OCI-LY1 (cell line): Measurements from ENCODE around the gene ITM2B.

Experiments
- H2AFZ ChIP-seq: fragments of 200-600 bp; sonication (generic), shearing (Covaris generic); 2 replicates; pipeline ENCODE4 v1.6.0; 2014; ENCODE audit warnings: antibody characterized with exemption, mild to moderate bottlenecking, low read length
- H3F3A ChIP-seq: fragments of 200-600 bp; sonication (generic), shearing (Covaris generic); 2 replicates; pipeline ENCODE4 v1.6.0; 2014; ENCODE audit warnings: mild to moderate bottlenecking, antibody characterized with exemption, low read length, moderate library complexity; ENCODE audit not compliant: insufficient read depth
- H3K27ac ChIP-seq: fragments of 200-600 bp; sonication (generic); 2 replicates; pipeline ENCODE4 v1.5.1; 2014; ENCODE audit warnings: low read length, mixed run types, mild to moderate bottlenecking, low read depth; ENCODE audit not compliant: poor library complexity, severe bottlenecking
- H3K27me3 ChIP-seq: fragments of 200-600 bp; sonication (generic); 2 replicates; pipeline ENCODE4 v1.6.0; 2014; ENCODE audit warnings: antibody characterized with exemption, mild to moderate bottlenecking, low read length, moderate library complexity; ENCODE audit not compliant: insufficient read depth
- H3K36me3 ChIP-seq: fragments of 200-600 bp; sonication (generic); 2 replicates; pipeline ENCODE4 v1.6.1; 2014; ENCODE audit warnings: mild to moderate bottlenecking, antibody characterized with exemption, low read length, moderate library complexity, mixed read lengths; ENCODE audit not compliant: insufficient read depth
- H3K4me1 ChIP-seq: fragments of 200-600 bp; sonication (generic); 2 replicates; pipeline ENCODE4 v1.5.1; 2014; ENCODE audit warnings: mild to moderate bottlenecking, low read length, moderate library complexity; ENCODE audit not compliant: insufficient read depth, severe bottlenecking
- H3K4me2 ChIP-seq: fragments of 200-600 bp; sonication (generic), shearing (Covaris generic); 2 replicates; pipeline ENCODE4 v1.6.1; 2014; ENCODE audit warnings: low read length
- H3K4me3 ChIP-seq: fragments of 200-600 bp; sonication (generic); 2 replicates; pipeline ENCODE4 v1.5.1; 2014; ENCODE audit warnings: low read length, low read depth, mild to moderate bottlenecking, mixed read lengths; ENCODE audit not compliant: poor library complexity, severe bottlenecking
- H3K79me2 ChIP-seq: fragments of 200-600 bp; shearing (Covaris generic); 2 replicates; pipeline ENCODE4 v1.6.1; 2016; ENCODE audit warnings: mixed run types, low read length, mixed read lengths; ENCODE audit not compliant: insufficient read depth
- H3K9ac ChIP-seq: fragments of 200-600 bp; sonication (generic), shearing (Covaris generic); 2 replicates; pipeline ENCODE4 v1.6.1; 2014; ENCODE audit warnings: mild to moderate bottlenecking, low read length, mixed read lengths
- H3K9me2 ChIP-seq: fragments of 200-600 bp; sonication (generic), shearing (Covaris generic); 2 replicates; pipeline ENCODE4 v1.6.1; 2014; ENCODE audit warnings: low read depth, mild to moderate bottlenecking, low read length, mixed read lengths
- H3K9me3 ChIP-seq: fragments of 200-600 bp; shearing (Covaris generic); 2 replicates; pipeline ENCODE4 v1.6.1; 2014; ENCODE audit warnings: low read length, mixed read lengths
- H4K20me1 ChIP-seq: fragments of 200-600 bp; sonication (generic), shearing (Covaris generic); 2 replicates; pipeline ENCODE4 v1.6.0; 2016; ENCODE audit warnings: mild to moderate bottlenecking, low read length; ENCODE audit not compliant: insufficient read depth
- CTCF ChIP-seq: fragments of 200-600 bp; sonication (generic), shearing (Covaris generic); IDR thresholded peaks from 2 replicates; pipeline ENCODE4 v1.5.1; 2017; ENCODE audit warnings: mild to moderate bottlenecking, antibody characterized with exemption, low read length, moderate library complexity, mixed read lengths
- EZH2 ChIP-seq: fragments of 200-600 bp; sonication (generic), shearing (Covaris generic); IDR thresholded peaks from 2 replicates; pipeline ENCODE4 v1.8.0; 2017; ENCODE audit warnings: borderline replicate concordance, mixed run types, mild to moderate bottlenecking, antibody characterized with exemption, low read length, moderate library complexity, mixed read lengths

The ITM2B gene

GRCh38 chr13:48246102-48246501 is 13.1 kb downstream of the ITM2B start:
- Histone ChIP-seq H3K4me3 (no peak overlapping the region), H3K79me2 (peaks cover 5% of the 10 kb centered on the region; the same call in 1 of the 2 replicates)

GRCh38 chr13:48249018-48249417 is 16.0 kb downstream of the ITM2B start:
- peaks cover 6% of the 10 kb centered on the region; the same call in 1 of the 2 replicates for H3K79me2 ChIP-seq
- no peak overlapping the region for H2AFZ ChIP-seq
- TF ChIP-seq EZH2 (no peak), CTCF (no peak)
- no peaks in the 10 kb centered on the region for H3K27me3 ChIP-seq
- H4K20me1 ChIP-seq = no peaks in the 10 kb centered on the region
- no peak overlapping the region for H3K4me3 ChIP-seq
- H3K9me3 ChIP-seq = no peaks in the 10 kb centered on the region
- H3K9me2 ChIP-seq = no peaks in the 10 kb centered on the region
- H3K4me1 ChIP-seq = no peaks in the 10 kb centered on the region
- H3K4me2 ChIP-seq = no peak overlapping the region
- H3K36me3 ChIP-seq = peaks cover 11% of the 10 kb centered on the region; the same call in 1 of the 2 replicates
- no peaks in the 10 kb centered on the region for H3F3A ChIP-seq
- H3K9ac ChIP-seq = no peak overlapping the region
- no peak overlapping the region for H3K27ac ChIP-seq

More at GRCh38 chr13:48246102-48246501, 13.1 kb downstream of the ITM2B start:
- H4K20me1 ChIP-seq = no peaks in the 10 kb centered on the region
- H3K27ac ChIP-seq = no peak overlapping the region
- no peak for TF ChIP-seq EZH2
- TF ChIP-seq CTCF = no peak
- no peaks in the 10 kb centered on the region for H3F3A ChIP-seq
- H3K9me3 ChIP-seq = no peaks in the 10 kb centered on the region
- H3K36me3 ChIP-seq = no peaks in the 10 kb centered on the region
- no peak overlapping the region for H3K9ac ChIP-seq
- H3K27me3 ChIP-seq = no peaks in the 10 kb centered on the region
- no peak overlapping the region for H3K4me2 ChIP-seq
- no peaks in the 10 kb centered on the region for H3K9me2 ChIP-seq
- no peaks in the 10 kb centered on the region for H3K4me1 ChIP-seq
- no peak overlapping the region for H2AFZ ChIP-seq

GRCh38 chr13:48251611-48252081 is 18.6 kb downstream of the ITM2B start:
- no peaks in the 10 kb centered on the region for H3K4me1 ChIP-seq
- no peaks in the 10 kb centered on the region for H3K9me2 ChIP-seq
- H2AFZ ChIP-seq = no peak overlapping the region
- no peaks in the 10 kb centered on the region for H3K27me3 ChIP-seq
- peaks cover 32% of the 10 kb centered on the region for H3K36me3 ChIP-seq
- no peak overlapping the region for H3K4me3 ChIP-seq
- no peak overlapping the region for H3K27ac ChIP-seq
- H4K20me1 ChIP-seq = no peaks in the 10 kb centered on the region
- no peaks in the 10 kb centered on the region for H3F3A ChIP-seq
- H3K9me3 ChIP-seq = no peaks in the 10 kb centered on the region
- no peak for TF ChIP-seq CTCF
- no peak for TF ChIP-seq EZH2
- H3K4me2 ChIP-seq = no peak overlapping the region
- no peak overlapping the region for H3K9ac ChIP-seq
- peaks cover 6% of the 10 kb centered on the region; the same call in 1 of the 2 replicates for H3K79me2 ChIP-seq
